ENCODE data around the gene RANGAP1.

The RANGAP1 gene

GRCh38 chr22:41288245-41288946, 2.4 kb upstream of the RANGAP1 start:
- peaks cover 24% of the 10 kb centered on the region for H3K79me2 ChIP-seq (ENCODE audit: insufficient read depth, low read depth)
- H3K27me3 ChIP-seq (ENCODE audit: insufficient read depth, low read depth) = no peaks in the 10 kb centered on the region
- H3K36me3 ChIP-seq (ENCODE audit: insufficient read depth) = 0 out of 2 replicates have a peak, but pooled peaks cover 5% of the 10 kb centered on the region
- peaks cover 17% of the 10 kb centered on the region for H3K4me1 ChIP-seq (ENCODE audit: low read depth, poor library complexity, severe bottlenecking)
- no peak overlapping the region for H2AFZ ChIP-seq (ENCODE audit: low read depth)
- H3K27ac ChIP-seq = no peak overlapping the region
- H3K4me3 ChIP-seq (IDR thresholded peaks at IDR 0.05; ENCODE audit: insufficient read depth, low read depth, low read length) = no peak overlapping the region
- no peak overlapping the region for H3K9ac ChIP-seq
- H3K4me2 ChIP-seq = no peak overlapping the region
- no peaks in the 10 kb centered on the region for H4K20me1 ChIP-seq (ENCODE audit: insufficient read depth)
- TF ChIP-seq CTCF (conservative IDR thresholded peaks at IDR 0.05; ENCODE audit: low read depth, low read length) = no peak

- Histone ChIP-seq H3K27ac (peak overlapping the region; percentile 44; the same call in 1 of the 2 replicates), H2AFZ (ENCODE audit: low read depth) (peak overlapping the region; percentile 84), H3K4me2 (peak overlapping the region; percentile 68), H3K4me1 (ENCODE audit: low read depth, poor library complexity, severe bottlenecking) (peaks cover 17% of the 10 kb centered on the region), H3K36me3 (ENCODE audit: insufficient read depth) (0 out of 2 replicates have a peak, but pooled peaks cover 9% of the 10 kb centered on the region), H3K79me2 (ENCODE audit: insufficient read depth, low read depth) (peaks cover 40% of the 10 kb centered on the region), H3K9ac (peak overlapping the region; percentile 16; the same call in 1 of the 2 replicates), H3K4me3 (IDR thresholded peaks at IDR 0.05; ENCODE audit: insufficient read depth, low read depth, low read length) (peak overlapping the region; percentile 39), H4K20me1 (ENCODE audit: insufficient read depth) (no peaks in the 10 kb centered on the region), H3K27me3 (ENCODE audit: insufficient read depth, low read depth) (no peaks in the 10 kb centered on the region)
- TF ChIP-seq CTCF (conservative IDR thresholded peaks at IDR 0.05; ENCODE audit: low read depth, low read length) = no peak
These were observed 678 bp upstream of the RANGAP1 start for GRCh38 chr22:41286639-41287091.

GRCh38 chr22:41285441-41285819, 557 bp downstream of the RANGAP1 start:
- no peaks in the 10 kb centered on the region for H4K20me1 ChIP-seq (ENCODE audit: insufficient read depth)
- no peak for TF ChIP-seq CTCF (conservative IDR thresholded peaks at IDR 0.05; ENCODE audit: low read depth, low read length)
- H3K27ac ChIP-seq = peak overlapping the region; percentile 83
- H3K4me3 ChIP-seq (IDR thresholded peaks at IDR 0.05; ENCODE audit: insufficient read depth, low read depth, low read length) = no peak overlapping the region
- H3K4me2 ChIP-seq = peak overlapping the region; percentile 81
- no peaks in the 10 kb centered on the region for H3K27me3 ChIP-seq (ENCODE audit: insufficient read depth, low read depth)
- H2AFZ ChIP-seq (ENCODE audit: low read depth) = peak overlapping the region; percentile 53
- H3K36me3 ChIP-seq (ENCODE audit: insufficient read depth) = 0 out of 2 replicates have a peak, but pooled peaks cover 9% of the 10 kb centered on the region
- peaks cover 45% of the 10 kb centered on the region for H3K79me2 ChIP-seq (ENCODE audit: insufficient read depth, low read depth)
- H3K9ac ChIP-seq = peak overlapping the region; percentile 82
- H3K4me1 ChIP-seq (ENCODE audit: low read depth, poor library complexity, severe bottlenecking) = peaks cover 17% of the 10 kb centered on the region

GRCh38 chr22:41284465-41284864, 1.5 kb downstream of the RANGAP1 start:
- H2AFZ ChIP-seq (ENCODE audit: low read depth) = no peak overlapping the region
- no peaks in the 10 kb centered on the region for H3K27me3 ChIP-seq (ENCODE audit: insufficient read depth, low read depth)
- H3K4me3 ChIP-seq (IDR thresholded peaks at IDR 0.05; ENCODE audit: insufficient read depth, low read depth, low read length) = no peak overlapping the region
- H3K9ac ChIP-seq = no peak overlapping the region; the same call in 1 of the 2 replicates
- H3K36me3 ChIP-seq (ENCODE audit: insufficient read depth) = 0 out of 2 replicates have a peak, but pooled peaks cover 9% of the 10 kb centered on the region
- TF ChIP-seq CTCF (conservative IDR thresholded peaks at IDR 0.05; ENCODE audit: low read depth, low read length) = no peak
- no peaks in the 10 kb centered on the region for H4K20me1 ChIP-seq (ENCODE audit: insufficient read depth)
- peaks cover 45% of the 10 kb centered on the region for H3K79me2 ChIP-seq (ENCODE audit: insufficient read depth, low read depth)
- H3K27ac ChIP-seq = peak overlapping the region; percentile 83; the same call in 1 of the 2 replicates
- H3K4me1 ChIP-seq (ENCODE audit: low read depth, poor library complexity, severe bottlenecking) = peaks cover 17% of the 10 kb centered on the region
- H3K4me2 ChIP-seq = peak overlapping the region; percentile 81

Measured in KMS-11 (cell line).